HCT116 (cell line): ENCODE measurements around the gene EVC. TPM values are rescaled to one million over a fixed set of nuclear protein-coding genes. Genes with fewer than 3 reads are reported as not detected.

Experiments used
- ATAC-seq: fragments of 200-7000 bp; cut with Tn5 transposase; 2 replicates; pipeline ENCODE4 v1.9.1; 2020; ENCODE audit warnings: mild to moderate bottlenecking, moderate library complexity
- BruUV-seq: library from RNA; stranded (reverse); fragments of 400-500 nt; replicated peaks from 2 replicates; lab custom pipeline; 2021; lab: Mats Ljungman, UMichigan
- CTCF ChIA-PET: fragments of 300-600 bp; sonication (Branson Sonifier 250); formaldehyde crosslinking; loops from one replicate; lab custom pipeline; 2021; ENCODE audit warnings: antibody characterized with exemption; lab: Charles Lee
- POLR2A ChIA-PET: fragments of 300-600, 350-600 bp; sonication (Branson Sonifier 250); formaldehyde crosslinking; loops from one replicate; lab custom pipeline; 2021; ENCODE audit warnings: antibody characterized with exemption; lab: Charles Lee
- RAD21 ChIA-PET, 2 experiments: fragments of 300-600 bp; sonication (Branson Sonifier 250); formaldehyde crosslinking; loops; one replicate each; lab custom pipeline; 2023; ENCODE audit warnings: low total read pairs in 2 of 2; ENCODE audit not compliant: uncharacterized antibody in 2 of 2, unreplicated experiment in 2 of 2, low non-redundant PET in 1 of 2; lab: Charles Lee
- DNase-seq: peaks from one replicate; pipeline ENCODE4 v3.0.0-alpha.2; 2010; ENCODE audit warnings: low read depth, low spot score
- H2AFZ ChIP-seq: fragments of 200-600 bp; shearing (Covaris generic), sonication (generic); 2 replicates; pipeline ENCODE4 v1.6.1; 2017; ENCODE audit warnings: low read depth, mixed run types, mixed read lengths, antibody characterized with exemption, low read length; ENCODE audit not compliant: poor library complexity, severe bottlenecking
- H3K27ac ChIP-seq: 2 replicates; pipeline ENCODE4 v1.5.1; 2012; ENCODE audit warnings: low read depth, low read length
- H3K27me3 ChIP-seq: fragments of 200-600 bp; sonication (generic); 2 replicates; pipeline ENCODE4 v1.6.1; 2016; ENCODE audit warnings: mixed run types, low read length, mixed read lengths; ENCODE audit not compliant: insufficient read depth
- H3K36me3 ChIP-seq, 2 experiments: fragments of 200-500 bp in 1 of 2; fragments of 200-600 bp in 1 of 2; sonication (Bioruptor generic) in 1 of 2; sonication (generic) in 1 of 2; 2 replicates each; pipeline versions ENCODE4 v1.5.1 to v1.6.1; 2014 to 2016; ENCODE audit warnings: low read length in 2 of 2, inconsistent platforms in 1 of 2, mixed read lengths in 1 of 2, mixed run types in 1 of 2; ENCODE audit not compliant: insufficient read depth in 2 of 2, control insufficient read depth in 1 of 2
- H3K4me1 ChIP-seq, 2 experiments: fragments of 200-600 bp in 1 of 2; sonication (generic) in 1 of 2; 2 replicates each; pipeline versions ENCODE4 v1.5.1 to v1.6.1; 2012 to 2017; ENCODE audit warnings: low read length in 2 of 2, inconsistent platforms in 1 of 2, mild to moderate bottlenecking in 1 of 2, mixed read lengths in 1 of 2, mixed run types in 1 of 2, moderate library complexity in 1 of 2; ENCODE audit not compliant: insufficient read depth in 2 of 2, control insufficient read depth in 1 of 2
- H3K4me2 ChIP-seq: fragments of 200-600 bp; sonication (generic); 2 replicates; pipeline ENCODE4 v1.6.1; 2017; ENCODE audit warnings: mixed run types, low read length, mixed read lengths
- H3K4me3 ChIP-seq, 2 experiments: fragments of 200-600 bp in 1 of 2; sonication (generic) in 1 of 2; replicated peaks in 1 of 2; 2 replicates each; pipeline ENCODE4 v1.5.1; 2011 to 2016; ENCODE audit warnings: low read length in 2 of 2, control low read depth in 1 of 2, low read depth in 1 of 2, mild to moderate bottlenecking in 1 of 2, mixed read lengths in 1 of 2, mixed run types in 1 of 2
- H3K79me2 ChIP-seq: fragments of 200-600 bp; sonication (generic); 2 replicates; pipeline ENCODE4 v1.6.1; 2017; ENCODE audit warnings: mild to moderate bottlenecking, mixed run types, low read length, moderate library complexity, mixed read lengths; ENCODE audit not compliant: insufficient read depth
- H3K9ac ChIP-seq: fragments of 200-600 bp; sonication (generic); 2 replicates; pipeline ENCODE4 v1.6.1; 2016; ENCODE audit warnings: low read length, mixed read lengths
- H3K9me2 ChIP-seq: fragments of 200-600 bp; sonication (generic), shearing (Covaris generic); 2 replicates; pipeline ENCODE4 v1.6.1; 2017; ENCODE audit warnings: mixed run types, mild to moderate bottlenecking, moderate library complexity; ENCODE audit not compliant: insufficient read depth
- H3K9me3 ChIP-seq, 2 experiments: fragments of 200-500 bp in 1 of 2; fragments of 200-600 bp in 1 of 2; sonication (Bioruptor generic) in 1 of 2; sonication (generic) in 1 of 2; 2 replicates each; pipeline ENCODE4 v1.6.1; 2014 to 2017; ENCODE audit warnings: low read length in 2 of 2, mixed read lengths in 2 of 2, inconsistent platforms in 1 of 2, low read depth in 1 of 2, mild to moderate bottlenecking in 1 of 2, mixed run types in 1 of 2, moderate library complexity in 1 of 2; ENCODE audit not compliant: control insufficient read depth in 1 of 2, insufficient read depth in 1 of 2
- H4K20me1 ChIP-seq: fragments of 200-600 bp; sonication (generic), shearing (Covaris generic); 2 replicates; pipeline ENCODE4 v1.6.1; 2017; ENCODE audit warnings: mixed run types, mild to moderate bottlenecking, moderate library complexity; ENCODE audit not compliant: insufficient read depth
- ATF3 ChIP-seq: IDR thresholded peaks from 2 replicates; pipeline ENCODE4 v1.6.1; 2012
- CBX3 ChIP-seq: IDR thresholded peaks from 2 replicates; pipeline ENCODE4 v1.6.1; 2012; ENCODE audit warnings: low read depth
- CTCF ChIP-seq, 3 experiments: fragments of 200-600 bp in 1 of 3; sonication (generic) in 1 of 3; IDR thresholded peaks in 2 of 3; conservative IDR thresholded peaks in 1 of 3; 2 replicates each; pipeline ENCODE4 v1.5.1; 2012 to 2017; ENCODE audit warnings: low read depth in 2 of 3, low read length in 2 of 3, antibody characterized with exemption in 1 of 3, borderline replicate concordance in 1 of 3, control low read depth in 1 of 3, mild to moderate bottlenecking in 1 of 3, mixed read lengths in 1 of 3, mixed run types in 1 of 3, moderate library complexity in 1 of 3; ENCODE audit not compliant: insufficient read depth in 1 of 3
- EGR1 ChIP-seq: IDR thresholded peaks from 2 replicates; pipeline ENCODE4 v1.6.1; 2012; ENCODE audit warnings: low read depth
- EZH2 ChIP-seq: fragments of 200-600 bp; sonication (generic); IDR thresholded peaks from 2 replicates; pipeline ENCODE4 v1.6.1; 2017; ENCODE audit warnings: antibody characterized with exemption, mixed run types
- EZH2phosphoT487 ChIP-seq: fragments of 200-600 bp; IDR thresholded peaks from 2 replicates; pipeline ENCODE4 v1.6.1; 2018; ENCODE audit warnings: antibody characterized with exemption, borderline replicate concordance
- MAX ChIP-seq: IDR thresholded peaks from 2 replicates; pipeline ENCODE4 v1.6.1; 2012
- SIN3A ChIP-seq: IDR thresholded peaks from 2 replicates; pipeline ENCODE4 v1.6.1; 2012; ENCODE audit warnings: low read depth
- SP1 ChIP-seq: IDR thresholded peaks from 2 replicates; pipeline ENCODE4 v1.6.1; 2012; ENCODE audit warnings: low read depth
- SRF ChIP-seq: IDR thresholded peaks from 2 replicates; pipeline ENCODE4 v1.6.1; 2012; ENCODE audit warnings: low read depth
- YY1 ChIP-seq: IDR thresholded peaks from 2 replicates; pipeline ENCODE4 v1.6.1; 2011; ENCODE audit warnings: low read length, low read depth, moderate library complexity, mild to moderate bottlenecking; ENCODE audit not compliant: insufficient replicate concordance; ENCODE audit errors: extremely low read depth
- ZBTB33 ChIP-seq: IDR thresholded peaks from 2 replicates; pipeline ENCODE4 v1.6.1; 2011; ENCODE audit warnings: mild to moderate bottlenecking, low read length, moderate library complexity; ENCODE audit not compliant: insufficient replicate concordance; ENCODE audit errors: extremely low read depth
- ZFX ChIP-seq: fragments of 450-650 bp; IDR thresholded peaks from 2 replicates; pipeline ENCODE4 v1.6.1; 2017
- intact Hi-C: fragments of 100-400 bp; cut with micrococcal nuclease; formaldehyde crosslinking; loops from 2 replicates; pipeline ENCODE4 v1.10.0; 2022
- total RNA-seq: library from RNA; stranded (reverse); gene quantifications from one replicate; pipeline ENCODE4 v1.2.1, GENCODE V29; 2021; ENCODE audit not compliant: unreplicated experiment

EVC gene
- total RNA-seq, 1 experiment from 2014 or later = 0.15 TPM

- H3K27me3 ChIP-seq = peaks cover 5% of the 10 kb centered on the region; the same call in 1 of the 2 replicates
- BruUV-seq = no TSS peak
- H3K36me3 ChIP-seq = no peaks in the 10 kb centered on the region
- no peak for ATAC-seq
- TF ChIP-seq EZH2phosphoT487 (no peak), MAX (no peak), YY1 (no peak), CTCF (IDR thresholded peaks at IDR 0.05 in 2 of 3, conservative IDR thresholded peaks at IDR 0.05 in 1 of 3; ENCODE audit: borderline replicate concordance in 1 of 3, insufficient read depth in 1 of 3, low read depth in 2 of 3, low read length in 2 of 3) (no peak), SP1 (no peak), CBX3 (no peak), SIN3A (no peak), SRF (no peak), ZFX (no peak), EGR1 (no peak), ZBTB33 (no peak), EZH2 (no peak), ATF3 (no peak)
- H3K4me1 ChIP-seq = peaks cover 0 to 7% of the 10 kb centered on the region in 2 experiments; a peak in 1 of 4 replicates
- ChIA-PET CTCF (interaction anchor here (3.3 to 3.6 kb wide), 2 partner anchors 157 to 175 kb away, joined by 12 to 14 read pairs; no protein-coding TSS in a partner anchor), RAD21 (no interaction called here), POLR2A (no interaction called here)
- no peaks in the 10 kb centered on the region for H4K20me1 ChIP-seq
- no peaks in the 10 kb centered on the region for H3K79me2 ChIP-seq
- no peaks in the 10 kb centered on the region for H3K9me3 ChIP-seq
- no peak overlapping the region for H3K27ac ChIP-seq
- H2AFZ ChIP-seq = no peak overlapping the region
- H3K9me2 ChIP-seq = no peaks in the 10 kb centered on the region
- no peak overlapping the region for H3K9ac ChIP-seq
- intact Hi-C loops = loop anchor here (5.0 kb wide), 1 partner anchor 265 kb away; no protein-coding TSS in a partner anchor
- H3K4me2 ChIP-seq = no peak overlapping the region
- H3K4me3 ChIP-seq = no peak overlapping the region
- DNase-seq = no peak
These were observed 111.6 kb downstream of the EVC start for GRCh38 chr4:5822619-5823018.
